COLO668 (cell line): ENCODE results near the gene JMJD1C.
"Not testable (repeated sequence)": the region's sequence is repeated elsewhere in the genome, so short reads cannot be mapped to it uniquely, and the experiment has no call there.

Source experiments
- DNase-seq: peaks from one replicate; lab custom pipeline; 2025; ENCODE audit not compliant: unreplicated experiment; lab: John Stamatoyannopoulos, UW

Gene JMJD1C

GRCh38 chr10:63465293-63466143 is at the start of gene JMJD1C:
JMJD1C (minus strand) TSS chr10:63465977; CDS start chr10:63465662, 315 bp downstream.
- peak; percentile 80 for DNase-seq

GRCh38 chr10:63515002-63515763 is 49.4 kb upstream of the JMJD1C start:
- no peak for DNase-seq

- DNase-seq = no peak
Measured at GRCh38 chr10:63506554-63506953, 40.8 kb upstream of the JMJD1C start.

- no peak for DNase-seq
Measured at GRCh38 chr10:63505562-63505961, 39.8 kb upstream of the JMJD1C start.

- DNase-seq = no peak
Measured at GRCh38 chr10:63504145-63504881, 38.5 kb upstream of the JMJD1C start.

- no peak for DNase-seq
Measured at GRCh38 chr10:63503395-63503794, 37.6 kb upstream of the JMJD1C start.

- no peak for DNase-seq
Measured at GRCh38 chr10:63502832-63503231, 37.1 kb upstream of the JMJD1C start.

GRCh38 chr10:63501954-63502353 is 36.2 kb upstream of the JMJD1C start:
- DNase-seq = no peak

GRCh38 chr10:63500551-63500950 is 34.8 kb upstream of the JMJD1C start:
- DNase-seq = not testable (repeated sequence)

- DNase-seq = no peak
Measured at GRCh38 chr10:63498665-63499064, 32.9 kb upstream of the JMJD1C start.

GRCh38 chr10:63497321-63497720 is 31.5 kb upstream of the JMJD1C start:
- no peak for DNase-seq

- DNase-seq = no peak
Measured at GRCh38 chr10:63496561-63496960, 30.8 kb upstream of the JMJD1C start.

GRCh38 chr10:63494951-63495350 is 29.2 kb upstream of the JMJD1C start:
- DNase-seq = no peak

GRCh38 chr10:63493004-63493403 is 27.2 kb upstream of the JMJD1C start:
- DNase-seq = no peak

GRCh38 chr10:63492317-63492690 is 26.5 kb upstream of the JMJD1C start:
- DNase-seq = not testable (repeated sequence)

- DNase-seq = no peak
Measured at GRCh38 chr10:63491588-63492316, 26.0 kb upstream of the JMJD1C start.

- no peak for DNase-seq
Measured at GRCh38 chr10:63489838-63490237, 24.1 kb upstream of the JMJD1C start.

GRCh38 chr10:63487990-63488389 is 22.2 kb upstream of the JMJD1C start:
- DNase-seq = no peak

GRCh38 chr10:63483983-63484382 is 18.2 kb upstream of the JMJD1C start:
- no peak for DNase-seq

- DNase-seq = no peak
Measured at GRCh38 chr10:63481815-63482421, 16.1 kb upstream of the JMJD1C start.
